ENCODE data around the gene SNRPA. TPM values are rescaled to one million over a fixed set of nuclear protein-coding genes. Genes with fewer than 3 reads are reported as not detected.
"Not testable (repeated sequence)": the region's sequence is repeated elsewhere in the genome, so short reads cannot be mapped to it uniquely, and the experiment has no call there.

SNRPA gene
- polyA plus RNA-seq, 1 experiment: 167 TPM

- TF ChIP-seq CTCF (IDR thresholded peaks at IDR 0.05; ENCODE audit: insufficient read depth, low read depth, low read length): no peak
- H3K36me3 ChIP-seq (ENCODE audit: control insufficient read depth, insufficient read depth, low read length): peaks cover 40% of the 10 kb centered on the region
- H3K27me3 ChIP-seq (ENCODE audit: control insufficient read depth, insufficient read depth, low read length): no peaks in the 10 kb centered on the region
- CTCF ChIA-PET: no interaction called here
- no peak for DNase-seq (ENCODE audit: low read depth)
- H3K4me3 ChIP-seq (ENCODE audit: low read depth, low read length): no peak overlapping the region
- POLR2A ChIA-PET: no interaction called here
These were observed 13.0 kb downstream of the SNRPA start for GRCh38 chr19:40763963-40764362.

- POLR2A ChIA-PET; H3K27me3 ChIP-seq (ENCODE audit: control insufficient read depth, insufficient read depth, low read length); H3K4me3 ChIP-seq (ENCODE audit: low read depth, low read length); DNase-seq (ENCODE audit: low read depth): not testable (repeated sequence)
- CTCF ChIA-PET: interaction anchor here (1.2 kb wide), 1 partner anchor 13 kb away, joined by 4 read pairs; no protein-coding TSS in a partner anchor
- peaks cover 28% of the 10 kb centered on the region for H3K36me3 ChIP-seq (ENCODE audit: control insufficient read depth, insufficient read depth, low read length)
These were observed 15.4 kb downstream of the SNRPA start for GRCh38 chr19:40766385-40766784.

GRCh38 chr19:40768869-40769268 lies 17.9 kb downstream of the SNRPA start:
- no peak for TF ChIP-seq CTCF (IDR thresholded peaks at IDR 0.05; ENCODE audit: insufficient read depth, low read depth, low read length)
- Histone ChIP-seq H3K27me3 (ENCODE audit: control insufficient read depth, insufficient read depth, low read length) (no peaks in the 10 kb centered on the region), H3K4me3 (ENCODE audit: low read depth, low read length) (no peak overlapping the region), H3K36me3 (ENCODE audit: control insufficient read depth, insufficient read depth, low read length) (peaks cover 10% of the 10 kb centered on the region)
- DNase-seq (ENCODE audit: low read depth): no peak
- CTCF ChIA-PET: no interaction called here
- POLR2A ChIA-PET: no interaction called here

- DNase-seq (ENCODE audit: low read depth); H3K4me3 ChIP-seq (ENCODE audit: low read depth, low read length); H3K36me3 ChIP-seq (ENCODE audit: control insufficient read depth, insufficient read depth, low read length); POLR2A ChIA-PET; H3K27me3 ChIP-seq (ENCODE audit: control insufficient read depth, insufficient read depth, low read length): not testable (repeated sequence)
- CTCF ChIA-PET: interaction anchor here (0.7 to 1.1 kb wide), 3 partner anchors 49 to 203 kb away, joined by 4 to 5 read pairs (median 5); no protein-coding TSS in a partner anchor
These were observed 20.3 kb downstream of the SNRPA start for GRCh38 chr19:40771101-40771862.

- Histone ChIP-seq H3K27me3 (ENCODE audit: control insufficient read depth, insufficient read depth, low read length) (no peaks in the 10 kb centered on the region), H3K36me3 (ENCODE audit: control insufficient read depth, insufficient read depth, low read length) (peaks cover 1% of the 10 kb centered on the region; the same call in 1 of the 2 replicates), H3K4me3 (ENCODE audit: low read depth, low read length) (no peak within 1 kb of the TSS)
- ChIA-PET POLR2A (no interaction called here), CTCF (no interaction called here)
- DNase-seq (ENCODE audit: low read depth): no peak
- no peak for TF ChIP-seq CTCF (IDR thresholded peaks at IDR 0.05; ENCODE audit: insufficient read depth, low read depth, low read length)
These were observed 24.1 kb downstream of the SNRPA start, which contains the start of gene MIA for GRCh38 chr19:40774916-40775631. MIA (plus strand) TSS chr19:40775521; CDS start chr19:40775543, 22 bp downstream.

GRCh38 chr19:40775632-40776022 lies 24.6 kb downstream of the SNRPA start:
- Histone ChIP-seq H3K36me3 (ENCODE audit: control insufficient read depth, insufficient read depth, low read length) (peaks cover 3% of the 10 kb centered on the region; the same call in 1 of the 2 replicates), H3K4me3 (ENCODE audit: low read depth, low read length) (no peak overlapping the region), H3K27me3 (ENCODE audit: control insufficient read depth, insufficient read depth, low read length) (no peaks in the 10 kb centered on the region)
- CTCF ChIA-PET: no interaction called here
- TF ChIP-seq CTCF (IDR thresholded peaks at IDR 0.05; ENCODE audit: insufficient read depth, low read depth, low read length): no peak
- POLR2A ChIA-PET: no interaction called here
- no peak for DNase-seq (ENCODE audit: low read depth)

Data from BJ (cell line).